Measurements from ENCODE around the gene WWOX. TPM values are rescaled to one million over a fixed set of nuclear protein-coding genes. Genes with fewer than 3 reads are reported as not detected.

The WWOX gene
- polyA plus RNA-seq, 2 of the 4 experiments (the other 2 are of a cell fraction), result 16.0 to 17.2 TPM

DNA sequence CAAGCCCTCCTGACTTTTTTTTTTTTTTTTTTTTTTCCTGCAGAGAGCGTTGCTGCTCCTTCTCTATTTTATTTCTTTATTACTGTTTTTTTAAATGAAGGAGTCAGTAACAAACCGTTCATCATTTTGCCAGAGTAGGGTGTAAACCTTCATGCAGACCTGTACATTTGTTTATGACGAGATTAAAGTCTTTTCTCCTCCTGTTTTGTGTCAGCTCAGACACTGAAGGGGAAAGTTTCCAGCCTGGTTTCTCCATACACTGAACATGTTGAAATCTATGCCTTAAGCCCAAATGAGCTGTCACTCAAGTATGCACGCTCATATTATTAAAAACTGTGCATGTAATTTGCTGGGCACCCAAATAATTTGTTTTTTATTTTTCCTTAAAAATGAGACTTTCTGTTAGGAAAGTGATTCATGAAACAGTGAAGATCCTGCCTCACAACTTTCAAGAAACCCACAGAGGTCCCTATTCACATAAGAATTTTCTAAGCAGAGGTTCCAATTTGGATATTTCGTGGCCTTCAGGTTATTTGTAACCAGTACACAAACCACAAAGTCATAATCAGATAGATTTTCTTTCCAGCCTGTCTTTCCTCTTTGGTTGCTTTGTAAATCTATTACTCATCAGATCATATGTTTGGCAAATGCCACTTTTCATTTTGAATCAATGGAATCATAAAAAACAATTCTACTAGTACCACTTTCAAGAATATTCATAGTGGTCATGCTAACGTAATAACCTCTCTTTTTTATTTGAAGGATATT lies 800.8 kb downstream of the WWOX start:
- no peak overlapping the region for H3K4me3 ChIP-seq
- H3K9me3 ChIP-seq, result no peaks in the 10 kb centered on the region; the same call in 2 of the 3 replicates
- no peak overlapping the region for H3K4me2 ChIP-seq
- DNase-seq (ENCODE audit: low read depth in 1 of 2, low spot score in 1 of 2) (no peak), ATAC-seq (no peak), FAIRE-seq (no peak)
- H3K4me1 ChIP-seq, result no peaks in the 10 kb centered on the region
- TF ChIP-seq MYC (IDR thresholded peaks at IDR 0.05; ENCODE audit: borderline replicate concordance, low read length) (no peak), JUN (IDR thresholded peaks at IDR 0.05) (no peak), MAFK (IDR thresholded peaks at IDR 0.05; ENCODE audit: partially characterized antibody) (no peak), RARB (CRISPR knock-in tag; IDR thresholded peaks at IDR 0.05) (no peak), NR3C1 (IDR thresholded peaks at IDR 0.05) (no peak), FOXS1 (CRISPR knock-in tag; IDR thresholded peaks at IDR 0.05) (no peak), FOSB (CRISPR knock-in tag; IDR thresholded peaks at IDR 0.05) (no peak)
- ChIA-PET POLR2A (no interaction called here), CTCF (no interaction called here)
- no peak overlapping the region for H3K27ac ChIP-seq
- 6% methylated on average over 6 of the region's 6 CpGs for WGBS (ENCODE audit: missing lambda C conversion rate)

GRCh38 chr16:78900966-78901365 lies 801.5 kb downstream of the WWOX start:
- 34% methylated on average over 4 of the region's 4 CpGs for WGBS (ENCODE audit: missing lambda C conversion rate)
- FAIRE-seq (no peak), ATAC-seq (no peak), DNase-seq (ENCODE audit: low read depth in 1 of 2, low spot score in 1 of 2) (no peak)
- POLR2A ChIA-PET, result no interaction called here
- H3K4me3 ChIP-seq, result no peak overlapping the region
- CTCF ChIA-PET, result interaction anchor here (0.8 kb wide), 1 partner anchor 48 kb away, joined by 3 read pairs; no protein-coding TSS in a partner anchor
- H3K9me3 ChIP-seq, result no peaks in the 10 kb centered on the region; the same call in 2 of the 3 replicates
- no peak overlapping the region for H3K27ac ChIP-seq
- TF ChIP-seq BHLHE40 (IDR thresholded peaks at IDR 0.05; ENCODE audit: low read depth, low read length) (no peak), CBX8 (IDR thresholded peaks at IDR 0.05) (no peak), FOXS1 (CRISPR knock-in tag; IDR thresholded peaks at IDR 0.05) (no peak), EHF (CRISPR knock-in tag; IDR thresholded peaks at IDR 0.05) (no peak), KDM5A (IDR thresholded peaks at IDR 0.05) (no peak)
- H3K4me2 ChIP-seq, result no peak overlapping the region
- no peaks in the 10 kb centered on the region for H3K4me1 ChIP-seq

- Histone ChIP-seq H3K4me1 (no peaks in the 10 kb centered on the region), H3K4me2 (no peak overlapping the region), H3K9me3 (no peaks in the 10 kb centered on the region; the same call in 2 of the 3 replicates), H3K27ac (no peak overlapping the region), H3K4me3 (no peak overlapping the region)
- 72% methylated on average over 13 of the region's 13 CpGs for WGBS (ENCODE audit: missing lambda C conversion rate)
- no peak for TF ChIP-seq RNF2 (IDR thresholded peaks at IDR 0.05; ENCODE audit: borderline replicate concordance, low read depth)
- no peak for TF ChIP-seq HEYL (CRISPR knock-in tag; IDR thresholded peaks at IDR 0.05)
- TF ChIP-seq CBX2 (IDR thresholded peaks at IDR 0.05; ENCODE audit: borderline replicate concordance, low read depth), result no peak
- TF ChIP-seq MAFK (IDR thresholded peaks at IDR 0.05; ENCODE audit: partially characterized antibody), result no peak
- TF ChIP-seq, protein P1, sequence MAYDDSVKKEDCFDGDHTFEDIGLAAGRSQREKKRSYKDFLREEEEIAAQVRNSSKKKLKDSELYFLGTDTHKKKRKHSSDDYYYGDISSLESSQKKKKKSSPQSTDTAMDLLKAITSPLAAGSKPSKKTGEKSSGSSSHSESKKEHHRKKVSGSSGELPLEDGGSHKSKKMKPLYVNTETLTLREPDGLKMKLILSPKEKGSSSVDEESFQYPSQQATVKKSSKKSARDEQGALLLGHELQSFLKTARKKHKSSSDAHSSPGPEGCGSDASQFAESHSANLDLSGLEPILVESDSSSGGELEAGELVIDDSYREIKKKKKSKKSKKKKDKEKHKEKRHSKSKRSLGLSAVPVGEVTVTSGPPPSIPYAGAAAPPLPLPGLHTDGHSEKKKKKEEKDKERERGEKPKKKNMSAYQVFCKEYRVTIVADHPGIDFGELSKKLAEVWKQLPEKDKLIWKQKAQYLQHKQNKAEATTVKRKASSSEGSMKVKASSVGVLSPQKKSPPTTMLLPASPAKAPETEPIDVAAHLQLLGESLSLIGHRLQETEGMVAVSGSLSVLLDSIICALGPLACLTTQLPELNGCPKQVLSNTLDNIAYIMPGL (CRISPR knock-in tag; IDR thresholded peaks at IDR 0.05; ENCODE audit: borderline replicate concordance), result no peak
- no peak for TF ChIP-seq E2F6 (IDR thresholded peaks at IDR 0.05; ENCODE audit: borderline replicate concordance, low read depth)
- TF ChIP-seq, protein P2, sequence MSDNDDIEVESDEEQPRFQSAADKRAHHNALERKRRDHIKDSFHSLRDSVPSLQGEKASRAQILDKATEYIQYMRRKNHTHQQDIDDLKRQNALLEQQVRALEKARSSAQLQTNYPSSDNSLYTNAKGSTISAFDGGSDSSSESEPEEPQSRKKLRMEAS (IDR thresholded peaks at IDR 0.05), result no peak
- TF ChIP-seq ZFP36 (IDR thresholded peaks at IDR 0.05; ENCODE audit: borderline replicate concordance, partially characterized antibody), result no peak
- TF ChIP-seq RFX5 (IDR thresholded peaks at IDR 0.05), result no peak
- no peak for TF ChIP-seq CTCF (IDR thresholded peaks at IDR 0.05)
- no peak for TF ChIP-seq FOSB (CRISPR knock-in tag; IDR thresholded peaks at IDR 0.05)
- no peak for TF ChIP-seq KDM1A (IDR thresholded peaks at IDR 0.05; ENCODE audit: low read depth)
- TF ChIP-seq KDM5A (IDR thresholded peaks at IDR 0.05), result no peak
- TF ChIP-seq RAD21 (conservative IDR thresholded peaks at IDR 0.05 in 1 of 2, IDR thresholded peaks at IDR 0.05 in 1 of 2), result no peak
- no peak for TF ChIP-seq HDAC2 (IDR thresholded peaks at IDR 0.05)
- CTCF ChIA-PET, result interaction anchor here (0.6 kb wide), 1 partner anchor 301 kb away, joined by 3 read pairs; no protein-coding TSS in a partner anchor
- POLR2A ChIA-PET, result no interaction called here
- DNase-seq (ENCODE audit: low read depth in 1 of 2, low spot score in 1 of 2) (no peak), ATAC-seq (no peak), FAIRE-seq (no peak)
Observed at GRCh38 chr16:78902321-78902720, 802.9 kb downstream of the WWOX start.
